Adrenal gland (tissue), 12 donors: Measurements from ENCODE around the gene RAX2. TPM values are rescaled to one million over a fixed set of nuclear protein-coding genes. Genes with fewer than 3 reads are reported as not detected.
A peak's percentile ranks its signal among the peaks of the same experiment; 100 is the strongest.

Experiments
- DNase-seq, 7 donors: peaks; one replicate each; pipeline ENCODE4 v3.0.0-alpha.2; 2019 to 2020
- H3K27ac ChIP-seq, 5 donors: fragments of 200-600 bp; sonication (generic) in 4 of 5; 1 replicate in 3 of 5; 2 replicates in 2 of 5; pipeline versions ENCODE4 v1.5.1 to v1.8.0; 2016 to 2020; ENCODE audit warnings: mild to moderate bottlenecking in 1 of 5
- H3K27me3 ChIP-seq: fragments of 200-600 bp; 2 replicates; pipeline ENCODE4 v1.8.0; 2021
- H3K36me3 ChIP-seq, 2 donors: fragments of 200-600 bp; replicated peaks in 1 of 2; 1 replicate in 1 of 2; 2 replicates in 1 of 2; pipeline versions ENCODE4 v1.5.1 to v1.8.0; 2018 to 2022
- H3K4me1 ChIP-seq, 2 donors: fragments of 200-600 bp; replicated peaks in 1 of 2; 1 replicate in 1 of 2; 2 replicates in 1 of 2; pipeline versions ENCODE4 v1.5.1 to v1.8.0; 2018 to 2021
- H3K4me3 ChIP-seq, 4 donors: fragments of 200-600 bp; sonication (generic) in 3 of 4; one replicate each; pipeline ENCODE4 v1.5.1; 2016 to 2018
- H3K9me3 ChIP-seq, 3 donors: fragments of 200-600 bp; sonication (generic) in 1 of 3; replicated peaks in 1 of 3; 1 replicate in 2 of 3; 2 replicates in 1 of 3; pipeline versions ENCODE4 v1.5.1 to v1.8.0; 2016 to 2021
- POLR2A ChIP-seq, 2 donors: fragments of 450-650 bp; IDR thresholded peaks; one replicate each; pipeline ENCODE4 v1.6.1; 2017; ENCODE audit warnings: antibody characterized with exemption in 2 of 2, mild to moderate bottlenecking in 2 of 2, moderate library complexity in 1 of 2
- WGBS, 4 donors: extraction: QIAGEN DNeasy Blood & Tissue Kit in 2 of 4; methylation state at CpG; one replicate each; pipeline versions ENCODE4 v1.1.5 to v1.1.7; 2013 to 2017; 5-methylcytosine and 5-hydroxymethylcytosine counted together
- intact Hi-C, 2 donors: fragments of 100-400 bp; cut with DNase I; formaldehyde crosslinking; loops; one replicate each; pipeline versions ENCODE4 v1.14.1 to v1.15.0; 2022 to 2023
- polyA plus RNA-seq, 3 donors: library from polyadenylated mRNA; stranded (reverse); fragments of 200-250 nt in 2 of 3; fragments of 350-450 nt in 1 of 3; fragmentation: Illumina TruSeq in 1 of 3; extraction: RNeasy Lipid Tissue Mini Kit (QIAGEN cat#74804) in 1 of 3; gene quantifications; one replicate each; pipeline ENCODE4 v1.2.3, GENCODE V29; 2013 to 2014
- total RNA-seq, 9 donors: library from RNA; depleted of rRNA in 4 of 9; stranded (reverse); fragments of >200 nt in 4 of 9; fragments of 120-200 nt in 1 of 9; fragmentation: NEBNext Ultra II Directional in 1 of 9; extraction: Animal tissue kit (Norgen Biotek cat#: 25700) in 1 of 9; gene quantifications; one replicate each; pipeline versions ENCODE4 v1.1.0 to v1.2.4, GENCODE V29; 2013 to 2023
- TF ChIP-seq, protein P1 (sequence below), 6 experiments: fragments of 450-650 bp in 4 of 6; fragments of 200-600 bp in 2 of 6; sonication (generic) in 1 of 6; IDR thresholded peaks; 1 replicate in 5 of 6; 2 replicates in 1 of 6; pipeline versions ENCODE4 v1.5.1 to v1.8.0; 2016 to 2021; ENCODE audit warnings: antibody characterized with exemption in 6 of 6, mild to moderate bottlenecking in 2 of 6, moderate library complexity in 1 of 6
- donor health status: healthy with polysubstance abuse.
- donor health status: Bipolar disorder and iron deficiency.
- donor health status: DM: yes; HTN: yes; CAD: no.
- donor health status: DM: no; HTN: no; CAD: no.
- donor health status: DM: no; HTN: no; CAD: no.
- donor health status: DM: yes; HTN: yes; CAD: no.

RAX2 gene
- total and polyA plus RNA-seq, 12 donors: not detected

DNA sequence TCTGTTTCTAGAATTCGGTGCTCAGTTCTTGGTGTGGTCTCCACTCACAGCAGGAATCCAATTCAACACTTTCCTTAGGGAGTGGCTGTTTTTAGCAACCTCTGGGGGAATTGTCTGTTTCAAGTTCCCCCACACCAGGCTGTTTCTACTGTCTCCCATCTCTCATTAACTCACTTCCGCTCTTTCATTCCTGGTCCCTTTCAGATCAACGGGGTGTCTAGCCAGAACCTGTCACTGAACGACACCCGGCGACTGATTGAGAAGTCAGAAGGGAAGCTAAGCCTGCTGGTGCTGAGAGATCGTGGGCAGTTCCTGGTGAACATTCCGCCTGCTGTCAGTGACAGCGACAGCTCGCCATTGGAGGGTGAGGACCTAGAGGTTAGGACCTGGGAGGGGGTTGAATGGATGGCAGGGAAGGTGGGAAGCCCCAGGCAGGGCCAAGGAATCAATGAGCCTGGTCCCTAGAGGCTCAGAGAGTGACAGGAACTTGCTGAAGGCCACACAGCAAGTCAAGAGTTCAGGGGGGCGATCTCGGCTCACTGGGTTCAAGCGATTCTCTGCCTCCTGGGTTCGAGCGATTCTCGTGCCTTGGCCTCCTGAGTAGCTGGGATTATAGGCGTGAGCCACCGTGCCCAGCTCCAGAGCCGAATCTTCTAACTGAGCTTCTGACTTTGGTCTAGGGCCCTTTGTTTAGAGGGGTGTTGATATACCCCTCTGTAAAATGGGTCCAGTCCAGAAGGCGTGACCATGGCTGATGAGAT, 38.3 kb downstream of the RAX2 start:
- DNase-seq: no peak
- WGBS, 4 donors: 67 to 80% (median 77%) methylated on average over 12 to 20 of the region's 20 CpGs
- Histone ChIP-seq H3K36me3 (no peaks in the 10 kb centered on the region), H3K27ac (no peak overlapping the region), H3K4me3 (no peak overlapping the region), H3K4me1 (no peaks in the 10 kb centered on the region), H3K27me3 (no peaks in the 10 kb centered on the region), H3K9me3 (no peaks in the 10 kb centered on the region)
- no peak for TF ChIP-seq POLR2A (IDR thresholded peaks at IDR 0.05)
- TF ChIP-seq, protein P1, sequence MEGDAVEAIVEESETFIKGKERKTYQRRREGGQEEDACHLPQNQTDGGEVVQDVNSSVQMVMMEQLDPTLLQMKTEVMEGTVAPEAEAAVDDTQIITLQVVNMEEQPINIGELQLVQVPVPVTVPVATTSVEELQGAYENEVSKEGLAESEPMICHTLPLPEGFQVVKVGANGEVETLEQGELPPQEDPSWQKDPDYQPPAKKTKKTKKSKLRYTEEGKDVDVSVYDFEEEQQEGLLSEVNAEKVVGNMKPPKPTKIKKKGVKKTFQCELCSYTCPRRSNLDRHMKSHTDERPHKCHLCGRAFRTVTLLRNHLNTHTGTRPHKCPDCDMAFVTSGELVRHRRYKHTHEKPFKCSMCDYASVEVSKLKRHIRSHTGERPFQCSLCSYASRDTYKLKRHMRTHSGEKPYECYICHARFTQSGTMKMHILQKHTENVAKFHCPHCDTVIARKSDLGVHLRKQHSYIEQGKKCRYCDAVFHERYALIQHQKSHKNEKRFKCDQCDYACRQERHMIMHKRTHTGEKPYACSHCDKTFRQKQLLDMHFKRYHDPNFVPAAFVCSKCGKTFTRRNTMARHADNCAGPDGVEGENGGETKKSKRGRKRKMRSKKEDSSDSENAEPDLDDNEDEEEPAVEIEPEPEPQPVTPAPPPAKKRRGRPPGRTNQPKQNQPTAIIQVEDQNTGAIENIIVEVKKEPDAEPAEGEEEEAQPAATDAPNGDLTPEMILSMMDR (IDR thresholded peaks at IDR 0.05): no peak
- intact Hi-C loops: no loop called here

DNA sequence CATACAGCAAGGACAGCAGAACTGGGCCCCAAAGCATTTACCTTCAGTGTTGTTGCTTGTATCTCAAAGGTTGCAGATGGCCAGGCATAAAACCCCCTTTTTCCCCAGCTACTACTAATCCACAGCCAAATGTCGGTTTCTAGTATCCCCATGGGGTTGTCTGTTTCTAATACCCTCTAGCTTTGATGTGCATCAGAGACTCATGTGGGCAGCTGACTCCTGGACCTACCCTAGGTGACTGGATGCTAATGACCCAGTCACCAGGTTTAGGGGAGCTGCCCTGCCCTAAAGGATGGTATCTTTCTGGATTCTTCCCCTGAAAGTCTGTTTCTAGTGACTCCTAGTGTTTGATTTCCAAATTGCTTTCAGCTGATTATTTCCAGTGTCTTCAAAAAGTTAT, 39.9 kb downstream of the RAX2 start:
- no peaks in the 10 kb centered on the region for H3K4me1 ChIP-seq
- TF ChIP-seq POLR2A (IDR thresholded peaks at IDR 0.05): no peak
- TF ChIP-seq, protein P1 (IDR thresholded peaks at IDR 0.05): no peak
- H3K4me3 ChIP-seq: no peak overlapping the region
- WGBS, 4 donors: 87 to 100% (median 89%) methylated on average over 1 of the region's 1 CpG
- H3K36me3 ChIP-seq: no peaks in the 10 kb centered on the region
- no peak for DNase-seq
- H3K27me3 ChIP-seq: no peaks in the 10 kb centered on the region
- H3K9me3 ChIP-seq: no peaks in the 10 kb centered on the region
- intact Hi-C loops: no loop called here
- no peak overlapping the region for H3K27ac ChIP-seq

DNA sequence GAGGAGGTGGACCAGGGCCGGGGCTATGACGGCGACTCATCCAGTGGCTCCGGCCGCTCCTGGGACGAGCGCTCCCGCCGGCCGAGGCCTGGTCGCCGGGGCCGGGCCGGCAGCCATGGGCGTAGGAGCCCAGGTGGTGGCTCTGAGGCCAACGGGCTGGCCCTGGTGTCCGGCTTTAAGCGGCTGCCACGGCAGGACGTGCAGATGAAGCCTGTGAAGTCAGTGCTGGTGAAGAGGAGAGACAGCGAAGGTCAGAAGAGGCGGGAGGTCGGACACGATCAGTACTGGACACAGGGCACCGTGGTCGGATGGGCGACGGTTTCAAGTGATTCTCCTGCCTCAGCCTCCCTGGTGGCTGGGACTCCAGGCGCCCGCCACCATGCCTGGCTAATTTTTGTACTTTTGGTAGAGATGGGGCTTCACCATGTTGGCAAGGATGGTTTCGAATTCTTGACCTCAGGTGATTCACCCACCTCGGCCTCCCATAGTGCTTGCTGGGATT, 41.5 kb downstream of the RAX2 start:
- Histone ChIP-seq H3K4me3 (no peak overlapping the region), H3K27me3 (no peaks in the 10 kb centered on the region), H3K4me1 (no peaks in the 10 kb centered on the region), H3K27ac (no peak overlapping the region), H3K36me3 (no peaks in the 10 kb centered on the region), H3K9me3 (no peaks in the 10 kb centered on the region)
- DNase-seq: no peak
- 88 to 94% (median 93%) methylated on average over 20 to 32 of the region's 32 CpGs for WGBS, 4 donors
- intact Hi-C loops: no loop called here
- TF ChIP-seq, protein P1 (IDR thresholded peaks at IDR 0.05): no peak
- TF ChIP-seq POLR2A (IDR thresholded peaks at IDR 0.05): no peak

DNA sequence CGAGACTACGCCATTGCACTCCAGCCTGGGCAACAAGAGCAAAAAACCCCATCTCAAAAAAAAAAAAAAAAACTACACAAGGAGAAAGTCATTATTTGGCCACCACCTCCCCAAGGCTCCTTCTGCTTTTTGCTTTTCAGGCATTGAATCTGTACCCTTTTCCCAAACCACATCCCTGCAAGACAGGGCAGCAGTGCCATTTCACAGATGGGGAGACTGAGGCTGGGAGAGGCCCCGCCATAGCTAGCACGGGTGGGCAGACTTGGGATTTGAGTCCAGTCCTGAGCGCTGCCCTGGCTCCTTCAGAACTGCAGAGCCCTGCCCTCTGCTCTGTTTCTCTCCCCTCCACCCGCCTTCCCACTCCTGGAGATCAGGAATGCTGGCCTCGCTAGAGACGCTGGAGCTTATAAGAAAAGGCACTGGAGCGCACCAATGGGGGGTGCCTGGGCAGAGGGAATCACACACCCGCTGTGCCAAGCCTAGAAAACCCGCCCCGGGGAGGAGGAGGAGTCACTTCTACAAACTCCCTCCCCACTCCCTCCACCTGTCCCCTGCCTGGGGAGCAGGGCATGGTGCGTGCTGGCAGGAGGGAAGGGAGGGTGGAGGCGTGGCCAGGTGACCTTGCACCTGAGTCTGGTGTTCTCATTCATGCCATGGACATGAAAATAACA, 46.3 kb downstream of the RAX2 start:
- peak in 3 of 7 donors; percentile 29 to 34 (median 30) for DNase-seq
- Histone ChIP-seq H3K4me1 (peaks cover 0 to 9% of the 10 kb centered on the region in 2 donors), H3K27ac (no peak overlapping the region), H3K36me3 (no peaks in the 10 kb centered on the region), H3K4me3 (no peak overlapping the region), H3K27me3 (peaks cover 20% of the 10 kb centered on the region), H3K9me3 (no peaks in the 10 kb centered on the region)
- WGBS, 4 donors: 20 to 43% (median 23%) methylated on average over 9 to 14 of the region's 14 CpGs
- intact Hi-C loops: no loop called here
- no peak for TF ChIP-seq POLR2A (IDR thresholded peaks at IDR 0.05)
- TF ChIP-seq, protein P1 (IDR thresholded peaks at IDR 0.05): no peak
